ENCODE data around the gene VEGFB. TPM values are rescaled to one million over a fixed set of nuclear protein-coding genes. Genes with fewer than 3 reads are reported as not detected.

The VEGFB gene
- total and polyA plus RNA-seq, 2 of the 8 experiments (the other 6 are each of a cell fraction or from before 2014, with no cell fraction given) = 9.3 to 49.6 TPM

Other genes starting within 250 kb of the VEGFB start
- 110 and 112 TPM in 2 replicates for gene OTUB1, start 248.1 kb upstream of the VEGFB start, total RNA-seq (2021; fragmentation: NEBNext Ultra II Directional; extraction: Animal tissue kit (Norgen Biotek cat#: 25700))
- 274 and 348 TPM in 2 replicates for gene OTUB1, start 248.1 kb upstream of the VEGFB start, polyA plus RNA-seq (2011; rRNA removed)
- 0.28 and 0.42 TPM in 2 replicates for gene FLRT1, start 198.7 kb upstream of the VEGFB start, total RNA-seq (2021; fragmentation: NEBNext Ultra II Directional; extraction: Animal tissue kit (Norgen Biotek cat#: 25700))
- gene FLRT1, start 198.7 kb upstream of the VEGFB start, polyA plus RNA-seq (2011; rRNA removed) = 0.14 and 0.20 TPM in 2 replicates
- gene MACROD1, start 68.5 kb upstream of the VEGFB start, total RNA-seq (2021; fragmentation: NEBNext Ultra II Directional; extraction: Animal tissue kit (Norgen Biotek cat#: 25700)) = 19.5 and 19.6 TPM in 2 replicates
- 34.1 and 107 TPM in 2 replicates for gene MACROD1, start 68.5 kb upstream of the VEGFB start, polyA plus RNA-seq (2011; rRNA removed)
- gene STIP1, start 48.4 kb upstream of the VEGFB start, total RNA-seq (2021; fragmentation: NEBNext Ultra II Directional; extraction: Animal tissue kit (Norgen Biotek cat#: 25700)) = 316 and 329 TPM in 2 replicates
- 140 and 151 TPM in 2 replicates for gene STIP1, start 48.4 kb upstream of the VEGFB start, polyA plus RNA-seq (2011; rRNA removed)
- 1.4 and 2.7 TPM in 2 replicates for gene FERMT3, start 27.9 kb upstream of the VEGFB start, total RNA-seq (2021; fragmentation: NEBNext Ultra II Directional; extraction: Animal tissue kit (Norgen Biotek cat#: 25700))
- gene FERMT3, start 27.9 kb upstream of the VEGFB start, polyA plus RNA-seq (2011; rRNA removed) = 3.7 and 5.9 TPM in 2 replicates
- 34.5 and 39.7 TPM in 2 replicates for gene TRPT1, start 8.4 kb upstream of the VEGFB start, total RNA-seq (2021; fragmentation: NEBNext Ultra II Directional; extraction: Animal tissue kit (Norgen Biotek cat#: 25700))
- gene TRPT1, start 8.4 kb upstream of the VEGFB start, polyA plus RNA-seq (2011; rRNA removed) = 74.6 and 102 TPM in 2 replicates
- 43.4 and 51.5 TPM in 2 replicates for gene NUDT22, start 8.3 kb upstream of the VEGFB start, total RNA-seq (2021; fragmentation: NEBNext Ultra II Directional; extraction: Animal tissue kit (Norgen Biotek cat#: 25700))
- gene NUDT22, start 8.3 kb upstream of the VEGFB start, polyA plus RNA-seq (2011; rRNA removed) = 69.0 and 97.1 TPM in 2 replicates
- gene DNAJC4, start 4.0 kb upstream of the VEGFB start, total RNA-seq (2021; fragmentation: NEBNext Ultra II Directional; extraction: Animal tissue kit (Norgen Biotek cat#: 25700)) = 14.6 and 17.8 TPM in 2 replicates
- gene DNAJC4, start 4.0 kb upstream of the VEGFB start, polyA plus RNA-seq (2011; rRNA removed) = 31.0 and 34.0 TPM in 2 replicates
- gene FKBP2, start 6.5 kb downstream of the VEGFB start, total RNA-seq (2021; fragmentation: NEBNext Ultra II Directional; extraction: Animal tissue kit (Norgen Biotek cat#: 25700)) = 41.7 and 43.2 TPM in 2 replicates
- 52.5 and 67.3 TPM in 2 replicates for gene FKBP2, start 6.5 kb downstream of the VEGFB start, polyA plus RNA-seq (2011; rRNA removed)
- 418 and 419 TPM in 2 replicates for gene PPP1R14B, start 12.4 kb downstream of the VEGFB start, total RNA-seq (2021; fragmentation: NEBNext Ultra II Directional; extraction: Animal tissue kit (Norgen Biotek cat#: 25700))
- gene PPP1R14B, start 12.4 kb downstream of the VEGFB start, polyA plus RNA-seq (2011; rRNA removed) = 265 and 351 TPM in 2 replicates
- 104 TPM in 2 replicates for gene PLCB3, start 16.9 kb downstream of the VEGFB start, total RNA-seq (2021; fragmentation: NEBNext Ultra II Directional; extraction: Animal tissue kit (Norgen Biotek cat#: 25700))
- gene PLCB3, start 16.9 kb downstream of the VEGFB start, polyA plus RNA-seq (2011; rRNA removed) = 47.2 and 70.6 TPM in 2 replicates
- gene BAD, start 50.1 kb downstream of the VEGFB start, total RNA-seq (2021; fragmentation: NEBNext Ultra II Directional; extraction: Animal tissue kit (Norgen Biotek cat#: 25700)) = 23.1 and 25.3 TPM in 2 replicates
- 33.7 and 38.4 TPM in 2 replicates for gene BAD, start 50.1 kb downstream of the VEGFB start, polyA plus RNA-seq (2011; rRNA removed)
- gene GPR137, start 51.3 kb downstream of the VEGFB start, total RNA-seq (2021; fragmentation: NEBNext Ultra II Directional; extraction: Animal tissue kit (Norgen Biotek cat#: 25700)) = 36.8 and 37.8 TPM in 2 replicates
- gene GPR137, start 51.3 kb downstream of the VEGFB start, polyA plus RNA-seq (2011; rRNA removed) = 36.2 and 55.5 TPM in 2 replicates
- gene KCNK4, start 56.7 kb downstream of the VEGFB start, total RNA-seq (2021; fragmentation: NEBNext Ultra II Directional; extraction: Animal tissue kit (Norgen Biotek cat#: 25700)) = 0.19 TPM in 1 of 2 replicates, not detected in the other
- not detected in 2 replicates for gene KCNK4, start 56.7 kb downstream of the VEGFB start, polyA plus RNA-seq (2011; rRNA removed)
- not detected in 2 replicates for gene CATSPERZ, start 65.8 kb downstream of the VEGFB start, total RNA-seq (2021; fragmentation: NEBNext Ultra II Directional; extraction: Animal tissue kit (Norgen Biotek cat#: 25700))
- 0.77 and 1.1 TPM in 2 replicates for gene CATSPERZ, start 65.8 kb downstream of the VEGFB start, polyA plus RNA-seq (2011; rRNA removed)
- gene ESRRA, start 70.9 kb downstream of the VEGFB start, total RNA-seq (2021; fragmentation: NEBNext Ultra II Directional; extraction: Animal tissue kit (Norgen Biotek cat#: 25700)) = 36.1 and 37.0 TPM in 2 replicates
- 18.2 and 20.9 TPM in 2 replicates for gene ESRRA, start 70.9 kb downstream of the VEGFB start, polyA plus RNA-seq (2011; rRNA removed)
- gene TRMT112, start 83.0 kb downstream of the VEGFB start, total RNA-seq (2021; fragmentation: NEBNext Ultra II Directional; extraction: Animal tissue kit (Norgen Biotek cat#: 25700)) = 300 and 326 TPM in 2 replicates
- gene TRMT112, start 83.0 kb downstream of the VEGFB start, polyA plus RNA-seq (2011; rRNA removed) = 650 and 707 TPM in 2 replicates
- gene PRDX5, start 83.5 kb downstream of the VEGFB start, total RNA-seq (2021; fragmentation: NEBNext Ultra II Directional; extraction: Animal tissue kit (Norgen Biotek cat#: 25700)) = 201 and 225 TPM in 2 replicates
- gene PRDX5, start 83.5 kb downstream of the VEGFB start, polyA plus RNA-seq (2011; rRNA removed) = 582 and 631 TPM in 2 replicates
- 11.2 and 12.5 TPM in 2 replicates for gene CCDC88B, start 105.6 kb downstream of the VEGFB start, total RNA-seq (2021; fragmentation: NEBNext Ultra II Directional; extraction: Animal tissue kit (Norgen Biotek cat#: 25700))
- 5.9 and 7.9 TPM in 2 replicates for gene CCDC88B, start 105.6 kb downstream of the VEGFB start, polyA plus RNA-seq (2011; rRNA removed)
- 12.6 and 13.2 TPM in 2 replicates for gene RPS6KA4, start 124.6 kb downstream of the VEGFB start, total RNA-seq (2021; fragmentation: NEBNext Ultra II Directional; extraction: Animal tissue kit (Norgen Biotek cat#: 25700))
- 8.2 and 12.1 TPM in 2 replicates for gene RPS6KA4, start 124.6 kb downstream of the VEGFB start, polyA plus RNA-seq (2011; rRNA removed)

All from H1 (cell line).